T-cell (primary cell): ENCODE measurements around the gene DHRS2. TPM values are rescaled to one million over a fixed set of nuclear protein-coding genes. Genes with fewer than 3 reads are reported as not detected.

ENCODE experiments used
- ATAC-seq, 4 experiments: fragments of 200-7000 bp in 3 of 4; fragments of 150-1000 bp in 1 of 4; cut with Tn5 transposase; replicated peaks in 1 of 4; 1 replicate in 3 of 4; 2 replicates in 1 of 4; pipeline ENCODE4 v1.10.0; 2021; ENCODE audit warnings: moderate library complexity in 3 of 4, mild to moderate bottlenecking in 2 of 4, moderate number of reproducible peaks in 1 of 4
- CTCF ChIA-PET, 2 donors: fragments of 300-600 bp; sonication (Branson Sonifier 250); formaldehyde crosslinking; loops; one replicate each; lab custom pipeline; 2022; ENCODE audit warnings: antibody characterized with exemption in 2 of 2; lab: Charles Lee
- POLR2A ChIA-PET, 2 donors: fragments of 300-600 bp; sonication (Branson Sonifier 250); formaldehyde crosslinking; loops; one replicate each; lab custom pipeline; 2022; ENCODE audit warnings: antibody characterized with exemption in 2 of 2; lab: Charles Lee
- DNase-seq, 35 experiments: peaks; one replicate each; pipeline versions ENCODE4 v3.0.0 to v3.0.0-alpha.2; 2013 to 2023
- H3K27ac ChIP-seq: one replicate; pipeline ENCODE4 v1.5.1; 2013; ENCODE audit warnings: low read length
- H3K27me3 ChIP-seq, 2 experiments: replicated peaks in 1 of 2; 1 replicate in 1 of 2; 2 replicates in 1 of 2; pipeline versions ENCODE4 v1.6.1 to v1.7.0; 2013; ENCODE audit warnings: low read length in 1 of 2, mixed read lengths in 1 of 2; ENCODE audit not compliant: control insufficient read depth in 2 of 2, insufficient read depth in 2 of 2; ENCODE audit errors: extremely low read depth in 1 of 2
- H3K36me3 ChIP-seq, 2 donors: 1 replicate in 1 of 2; 2 replicates in 1 of 2; pipeline versions ENCODE4 v1.6.1 to v1.7.0; 2013; ENCODE audit warnings: low read length in 1 of 2; ENCODE audit not compliant: control insufficient read depth in 2 of 2, insufficient read depth in 1 of 2; ENCODE audit errors: extremely low read depth in 1 of 2
- H3K4me1 ChIP-seq, 2 experiments: 1 replicate in 1 of 2; 2 replicates in 1 of 2; pipeline versions ENCODE4 v1.6.1 to v1.7.0; 2013; ENCODE audit warnings: low read length in 2 of 2, mixed read lengths in 1 of 2; ENCODE audit not compliant: insufficient read depth in 2 of 2, control insufficient read depth in 1 of 2; ENCODE audit errors: extremely low read depth in 1 of 2
- H3K4me3 ChIP-seq, 2 donors: 1 replicate in 1 of 2; 2 replicates in 1 of 2; pipeline versions ENCODE4 v1.5.1 to v1.7.0; 2013; ENCODE audit warnings: mild to moderate bottlenecking in 2 of 2, low read length in 1 of 2, moderate library complexity in 1 of 2; ENCODE audit not compliant: control insufficient read depth in 1 of 2; ENCODE audit errors: extremely low read depth in 1 of 2
- H3K9me3 ChIP-seq: 2 replicates; pipeline ENCODE4 v1.7.0; 2013
- H3K27ac Mint-ChIP-seq, 2 donors: one replicate each; pipeline ENCODE4 v1.8.0; 2020 to 2021; ENCODE audit warnings: mild to moderate bottlenecking in 2 of 2, mixed read lengths in 2 of 2
- H3K27me3 Mint-ChIP-seq, 2 donors: one replicate each; pipeline ENCODE4 v1.8.0; 2021 to 2022; ENCODE audit warnings: mixed read lengths in 2 of 2
- H3K36me3 Mint-ChIP-seq: one replicate; pipeline ENCODE4 v1.8.0; 2021; ENCODE audit warnings: mixed read lengths
- H3K4me1 Mint-ChIP-seq, 3 donors: one replicate each; pipeline ENCODE4 v1.8.0; 2020 to 2022; ENCODE audit warnings: mixed read lengths in 3 of 3, mild to moderate bottlenecking in 1 of 3
- H3K4me3 Mint-ChIP-seq, 3 donors: one replicate each; pipeline ENCODE4 v1.8.0; 2020 to 2022; ENCODE audit warnings: mild to moderate bottlenecking in 3 of 3, mixed read lengths in 3 of 3, moderate library complexity in 3 of 3
- H3K9me3 Mint-ChIP-seq, 3 donors: one replicate each; pipeline ENCODE4 v1.8.0; 2020 to 2022; ENCODE audit warnings: mixed read lengths in 3 of 3
- WGBS: methylation state at CpG from one replicate; pipeline ENCODE4 v1.1.5; 2013; ENCODE audit warnings: missing lambda C conversion rate; ENCODE audit not compliant: insufficient coverage; 5-methylcytosine and 5-hydroxymethylcytosine counted together
- total RNA-seq, 35 experiments: library from RNA in 6 of 35; stranded (reverse) in 6 of 35; fragments of 120-200 nt in 1 of 35; gene quantifications; one replicate each; pipeline versions ENCODE4 v1.2.1 to v1.2.4 and lab custom pipeline; 2013 to 2026

The DHRS2 gene
- total RNA-seq, 5 donors from 2014 or later (not counting 1 experiment from before 2014, with no cell fraction given), result 0.19 to 0.82 (median 0.52) TPM; not detected in 1

- Histone ChIP-seq H3K4me1 (peaks cover 0 to 4% of the 10 kb centered on the region in 2 experiments), H3K4me3 (no peak overlapping the region), H3K27me3 (peaks cover 0 to 35% of the 10 kb centered on the region in 2 experiments), H3K9me3 (no peaks in the 10 kb centered on the region), H3K36me3 (no peaks in the 10 kb centered on the region), H3K27ac (no peak overlapping the region)
- ChIA-PET POLR2A (no interaction called here), CTCF (interaction anchor here in 1 of 2 donors (0.6 kb wide), 1 partner anchor 1855 kb away, joined by 8 read pairs; no protein-coding TSS in a partner anchor)
- Mint-ChIP-seq H3K4me3 (no peak overlapping the region), H3K9me3 (peaks cover 0 to 5% (median 0%) of the 10 kb centered on the region in 3 donors), H3K27ac (no peak overlapping the region), H3K36me3 (no peaks in the 10 kb centered on the region), H3K27me3 (peaks cover 28 to 40% of the 10 kb centered on the region in 2 donors), H3K4me1 (no peaks in the 10 kb centered on the region)
- WGBS, result 35% methylated on average over 6 of the region's 8 CpGs
- no peak for DNase-seq
- ATAC-seq, result no peak
Observed at GRCh38 chr14:23694085-23694948, 58.2 kb downstream of the DHRS2 start.

Other genes with a start within 250 kb of the DHRS2 start
- gene MYH6, start 228.1 kb upstream of the DHRS2 start, total RNA-seq, result not detected
- gene MYH7, start 200.7 kb upstream of the DHRS2 start, total RNA-seq, result not detected
- gene NGDN, start 166.7 kb upstream of the DHRS2 start, total RNA-seq, result 100 to 1,000 TPM in 2 of 5 donors, 10 to 100 TPM in 3; 56.5 to 121 (median 63.7) TPM
- gene ZFHX2, start 84.6 kb upstream of the DHRS2 start, total RNA-seq, result 1 to 10 TPM in 1 of 5 donors, under 1 TPM in 4; 0.15 to 1.3 (median 0.44) TPM
- gene THTPA, start 80.1 kb upstream of the DHRS2 start, total RNA-seq, result 10 to 100 TPM; 13.3 to 26.4 (median 20.5) TPM
- 100 to 1,000 TPM; 321 to 526 (median 484) TPM for gene AP1G2, start 68.6 kb upstream of the DHRS2 start, total RNA-seq
- gene JPH4, start 57.6 kb upstream of the DHRS2 start, total RNA-seq, result under 1 TPM in 2 of 5 donors, not detected in 3; 0.10 to 0.13 TPM